Calu3 (cell line): ENCODE measurements around the gene EPB41L3. TPM values are rescaled to one million over a fixed set of nuclear protein-coding genes. Genes with fewer than 3 reads are reported as not detected.

Experiments used
- BruUV-seq: library from RNA; stranded (reverse); fragments of 400-500 nt; replicated peaks from 2 replicates; lab custom pipeline; 2021; lab: Mats Ljungman, UMichigan
- CTCF ChIA-PET: fragments of 300-600 bp; sonication (Branson Sonifier 250); formaldehyde crosslinking; loops from one replicate; lab custom pipeline; 2022; ENCODE audit warnings: antibody characterized with exemption; lab: Charles Lee
- DNase-seq: peaks from one replicate; pipeline ENCODE4 v3.0.0; 2022
- H3K27ac Mint-ChIP-seq: one replicate; pipeline ENCODE4 v1.8.0; 2022; ENCODE audit warnings: mixed read lengths; ENCODE audit not compliant: unreplicated experiment
- H3K27me3 Mint-ChIP-seq: one replicate; pipeline ENCODE4 v1.8.0; 2022; ENCODE audit warnings: mixed read lengths; ENCODE audit not compliant: unreplicated experiment
- H3K36me3 Mint-ChIP-seq: one replicate; pipeline ENCODE4 v1.8.0; 2022; ENCODE audit warnings: mild to moderate bottlenecking, moderate library complexity, mixed read lengths; ENCODE audit not compliant: insufficient read depth, unreplicated experiment
- H3K4me1 Mint-ChIP-seq: one replicate; pipeline ENCODE4 v1.8.0; 2022; ENCODE audit warnings: mild to moderate bottlenecking, low read depth, mixed read lengths; ENCODE audit not compliant: unreplicated experiment
- H3K4me3 Mint-ChIP-seq: one replicate; pipeline ENCODE4 v1.8.0; 2022; ENCODE audit warnings: mild to moderate bottlenecking, low read depth, moderate library complexity, mixed read lengths; ENCODE audit not compliant: unreplicated experiment
- H3K9me3 Mint-ChIP-seq: one replicate; pipeline ENCODE4 v1.8.0; 2022; ENCODE audit warnings: low read depth, mixed read lengths; ENCODE audit not compliant: unreplicated experiment
- intact Hi-C: fragments of 100-400 bp; cut with micrococcal nuclease; formaldehyde crosslinking; loops from one replicate; pipeline ENCODE4 v1.10.0; 2022; ENCODE audit not compliant: unreplicated experiment
- total RNA-seq: library from RNA; stranded (reverse); gene quantifications from 2 replicates; pipeline ENCODE4 v1.2.3, GENCODE V29; 2022
- TF ChIP-seq, protein P1 (sequence below): fragments of 200-600 bp; IDR thresholded peaks from one replicate; pipeline ENCODE4 v1.8.0; 2022; ENCODE audit warnings: antibody characterized with exemption; ENCODE audit not compliant: unreplicated experiment

EPB41L3 gene
- total RNA-seq, 1 experiment from 2014 or later, result not detected

GRCh38 chr18:5568416-5568815 is 24.6 kb upstream of the EPB41L3 start:
- TF ChIP-seq, protein P1, sequence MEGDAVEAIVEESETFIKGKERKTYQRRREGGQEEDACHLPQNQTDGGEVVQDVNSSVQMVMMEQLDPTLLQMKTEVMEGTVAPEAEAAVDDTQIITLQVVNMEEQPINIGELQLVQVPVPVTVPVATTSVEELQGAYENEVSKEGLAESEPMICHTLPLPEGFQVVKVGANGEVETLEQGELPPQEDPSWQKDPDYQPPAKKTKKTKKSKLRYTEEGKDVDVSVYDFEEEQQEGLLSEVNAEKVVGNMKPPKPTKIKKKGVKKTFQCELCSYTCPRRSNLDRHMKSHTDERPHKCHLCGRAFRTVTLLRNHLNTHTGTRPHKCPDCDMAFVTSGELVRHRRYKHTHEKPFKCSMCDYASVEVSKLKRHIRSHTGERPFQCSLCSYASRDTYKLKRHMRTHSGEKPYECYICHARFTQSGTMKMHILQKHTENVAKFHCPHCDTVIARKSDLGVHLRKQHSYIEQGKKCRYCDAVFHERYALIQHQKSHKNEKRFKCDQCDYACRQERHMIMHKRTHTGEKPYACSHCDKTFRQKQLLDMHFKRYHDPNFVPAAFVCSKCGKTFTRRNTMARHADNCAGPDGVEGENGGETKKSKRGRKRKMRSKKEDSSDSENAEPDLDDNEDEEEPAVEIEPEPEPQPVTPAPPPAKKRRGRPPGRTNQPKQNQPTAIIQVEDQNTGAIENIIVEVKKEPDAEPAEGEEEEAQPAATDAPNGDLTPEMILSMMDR, result no peak
- Mint-ChIP-seq H3K4me3 (no peak overlapping the region), H3K36me3 (no peaks in the 10 kb centered on the region), H3K9me3 (peaks cover 5% of the 10 kb centered on the region), H3K27me3 (no peaks in the 10 kb centered on the region), H3K27ac (no peak overlapping the region), H3K4me1 (no peaks in the 10 kb centered on the region)
- no TSS peak for BruUV-seq
- intact Hi-C loops, result no loop called here
- CTCF ChIA-PET, result interaction anchor here (0.7 kb wide), 2 partner anchors 331 to 1305 kb away, joined by 3 to 8 read pairs; no protein-coding TSS in a partner anchor
- no peak for DNase-seq

DNA sequence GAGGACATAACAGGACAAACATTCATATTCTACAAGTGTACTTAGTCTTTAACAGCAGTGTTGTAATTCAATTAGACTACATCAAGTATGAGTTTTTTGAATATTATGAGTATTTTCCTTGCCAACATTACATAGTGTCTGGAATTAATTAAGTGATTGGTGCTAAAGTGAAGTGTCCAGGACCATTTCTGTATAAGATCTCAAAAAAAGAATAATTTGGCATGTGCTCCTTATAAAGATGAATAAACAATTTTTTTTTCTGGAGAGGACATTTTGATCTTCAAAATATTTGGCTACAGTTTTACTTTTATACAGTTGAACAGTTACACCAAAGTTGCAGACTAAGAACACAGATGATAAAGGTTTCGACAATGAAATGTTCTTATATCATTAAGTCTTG is 15.1 kb upstream of the EPB41L3 start:
- CTCF ChIA-PET, result no interaction called here

DNA sequence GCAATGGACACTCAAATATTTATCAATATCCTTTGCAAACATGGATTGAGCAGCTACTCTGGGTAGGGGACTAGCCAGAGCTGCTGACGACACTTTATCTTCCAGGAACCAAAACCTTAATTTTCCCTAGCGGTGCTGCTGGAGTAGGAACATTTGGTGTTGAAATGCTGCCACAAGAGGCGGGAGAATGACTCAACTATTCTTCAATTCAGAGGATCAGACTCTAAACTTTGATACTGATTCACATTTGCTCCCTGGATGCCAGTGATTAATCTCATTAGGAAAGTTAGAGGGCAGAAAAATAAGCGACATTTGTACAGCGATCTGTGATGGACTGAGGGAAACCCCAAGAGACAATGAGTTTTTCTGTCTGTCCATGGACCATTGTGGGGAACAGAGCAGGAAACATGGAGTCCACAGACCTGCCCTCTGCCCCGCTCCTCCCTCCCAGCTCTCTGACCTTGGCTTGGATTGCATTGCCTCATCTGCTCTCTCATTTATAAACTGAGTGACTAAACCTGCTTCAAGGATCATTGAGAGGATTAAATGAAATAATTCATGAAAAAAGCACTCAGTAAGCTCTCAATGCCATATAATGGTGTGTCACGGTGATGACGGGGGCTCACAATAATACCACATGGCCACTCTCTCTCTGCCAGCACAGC is 12.6 kb upstream of the EPB41L3 start:
- CTCF ChIA-PET, result no interaction called here
- no peak for DNase-seq
- Mint-ChIP-seq H3K36me3 (peaks cover 5% of the 10 kb centered on the region), H3K27ac (no peak overlapping the region), H3K9me3 (peaks cover 13% of the 10 kb centered on the region), H3K27me3 (no peaks in the 10 kb centered on the region), H3K4me1 (no peaks in the 10 kb centered on the region), H3K4me3 (no peak overlapping the region)
- intact Hi-C loops, result no loop called here
- TF ChIP-seq, protein P1, result no peak
- BruUV-seq, result no TSS peak

More for the DNA sequence above, 15.1 kb upstream of the EPB41L3 start:
- Mint-ChIP-seq H3K27me3 (no peaks in the 10 kb centered on the region), H3K4me1 (no peaks in the 10 kb centered on the region), H3K27ac (no peak overlapping the region), H3K9me3 (peaks cover 16% of the 10 kb centered on the region), H3K36me3 (peaks cover 2% of the 10 kb centered on the region), H3K4me3 (no peak overlapping the region)
- TF ChIP-seq, protein P1, result no peak
- BruUV-seq, result no TSS peak
- intact Hi-C loops, result no loop called here
- no peak for DNase-seq

DNA sequence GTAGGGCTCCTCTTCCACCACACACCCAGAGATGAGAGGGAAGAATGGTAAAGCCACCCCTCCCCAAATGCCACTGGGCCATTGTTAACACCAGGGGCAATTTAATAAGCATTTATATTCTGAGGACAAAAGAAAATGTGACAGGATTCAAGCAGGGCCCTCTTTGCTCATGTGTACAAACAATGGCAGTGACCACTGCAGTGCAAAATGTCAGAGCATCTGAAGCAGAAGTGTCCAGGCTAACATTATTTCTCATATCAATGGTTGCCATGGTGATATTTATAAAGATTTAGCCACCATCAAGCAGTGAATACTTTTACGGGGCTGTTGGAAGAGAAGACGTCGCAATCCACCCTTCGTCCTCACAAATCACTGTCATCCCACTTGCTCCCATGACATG is 10.8 kb upstream of the EPB41L3 start:
- H3K9me3 Mint-ChIP-seq, result peaks cover 10% of the 10 kb centered on the region
- TF ChIP-seq, protein P1, result no peak
- CTCF ChIA-PET, result no interaction called here
- BruUV-seq, result no TSS peak
- H3K27ac Mint-ChIP-seq, result no peak overlapping the region
- no peak overlapping the region for H3K4me3 Mint-ChIP-seq
- intact Hi-C loops, result no loop called here
- DNase-seq, result no peak
- H3K36me3 Mint-ChIP-seq, result peaks cover 5% of the 10 kb centered on the region
- no peaks in the 10 kb centered on the region for H3K4me1 Mint-ChIP-seq
- H3K27me3 Mint-ChIP-seq, result no peaks in the 10 kb centered on the region
